DOHH2 (cell line): ENCODE results near the gene OR14A16.

Experiments used
- CTCF ChIP-seq: fragments of 200-600 bp; sonication (generic); IDR thresholded peaks from one replicate; pipeline ENCODE4 v1.5.1; 2014; ENCODE audit warnings: antibody characterized with exemption, mild to moderate bottlenecking, low read depth, low read length; ENCODE audit not compliant: poor library complexity, severe bottlenecking
- EZH2phosphoT487 ChIP-seq: fragments of 200-600 bp; sonication (generic); IDR thresholded peaks from 2 replicates; pipeline ENCODE4 v1.6.1; 2017; ENCODE audit warnings: borderline replicate concordance, mild to moderate bottlenecking, antibody characterized with exemption, low read length, moderate library complexity, mixed read lengths

GRCh38 chr1:247769603-247770002 lies 54.3 kb downstream of the OR14A16 start:
- TF ChIP-seq EZH2phosphoT487 (no peak), CTCF (no peak)
